Body of pancreas (tissue), 4 donors: ENCODE results near the gene ZSWIM6.

Experiments
- CTCF ChIP-seq, 7 experiments: fragments of 450-650 bp in 4 of 7; fragments of 200-600 bp in 3 of 7; sonication (generic) in 3 of 7; IDR thresholded peaks; one replicate each; pipeline ENCODE4 v1.5.1; 2016 to 2019; ENCODE audit warnings: antibody characterized with exemption in 7 of 7
- POLR2A ChIP-seq, 3 donors: fragments of 450-650 bp; IDR thresholded peaks; one replicate each; pipeline ENCODE4 v1.6.1; 2016; ENCODE audit warnings: antibody characterized with exemption in 3 of 3, mild to moderate bottlenecking in 2 of 3

DNA sequence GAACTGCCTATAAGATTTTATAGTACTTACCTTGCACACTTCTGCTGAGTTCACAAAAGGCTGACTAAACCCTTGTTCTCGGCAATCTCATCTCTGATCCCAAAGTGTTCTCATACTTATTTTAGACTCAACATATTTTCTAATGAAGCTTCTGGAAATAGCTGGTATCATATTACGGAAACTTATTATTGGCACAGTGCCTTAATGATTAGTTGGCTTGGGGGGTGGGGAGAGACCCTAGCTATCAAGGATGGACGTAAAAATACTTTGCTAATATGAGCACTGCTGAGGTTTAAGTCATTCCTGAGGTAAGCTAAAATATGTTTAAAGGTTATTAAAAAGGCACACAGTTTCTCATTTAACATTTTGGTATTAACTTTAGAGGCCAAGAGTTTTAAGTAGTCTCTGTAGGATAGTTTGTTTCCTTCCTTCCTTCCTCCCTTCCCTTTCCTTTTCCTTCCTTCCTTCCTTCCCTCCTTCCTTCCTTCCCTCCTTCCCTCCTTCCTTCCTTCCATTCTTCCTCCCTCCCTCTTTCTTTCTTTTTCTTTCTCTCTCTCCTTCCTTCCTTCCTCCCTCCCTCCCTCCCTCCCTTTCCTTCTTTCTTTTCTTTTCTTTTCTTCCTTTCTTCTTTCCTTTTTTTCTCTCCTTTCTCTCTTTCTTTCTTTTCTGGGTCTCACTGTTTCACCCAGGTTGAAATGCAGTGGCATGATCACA is 31.5 kb downstream of the ZSWIM6 start:
- TF ChIP-seq POLR2A (IDR thresholded peaks at IDR 0.05) (no peak), CTCF (IDR thresholded peaks at IDR 0.05) (no peak)
